ENCODE results near the gene UBTD2. TPM values are rescaled to one million over a fixed set of nuclear protein-coding genes. Genes with fewer than 3 reads are reported as not detected.

The UBTD2 gene
- total and polyA plus RNA-seq, 2 of the 4 experiments (the other 2 are of a cell fraction), result 11.2 to 20.6 TPM

DNA sequence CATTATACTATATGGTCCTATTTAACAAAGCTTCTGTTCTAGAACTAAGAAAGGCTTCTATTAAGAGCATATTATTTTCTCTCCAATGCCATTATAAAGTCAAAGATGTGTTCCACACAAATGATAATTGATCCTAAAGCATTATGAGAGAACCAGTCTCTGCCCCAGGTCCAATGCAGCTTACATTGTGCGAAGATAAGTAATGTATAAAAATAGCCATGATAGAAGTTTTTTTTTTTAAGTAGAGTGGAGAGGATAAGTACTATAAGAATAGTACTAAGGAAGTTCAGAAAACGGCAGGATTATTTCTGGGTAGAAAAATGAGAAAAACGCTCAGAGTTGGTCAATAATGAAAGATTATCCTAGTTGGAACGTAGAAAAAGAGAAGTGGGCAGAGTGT is 15.6 kb downstream of the UBTD2 start:
- H2AK5ac ChIP-seq (ENCODE audit: low read depth, low read length), result no peak overlapping the region
- H2BK20ac ChIP-seq (ENCODE audit: low read depth, low read length), result no peak overlapping the region
- H3K4ac ChIP-seq (ENCODE audit: low read depth, low read length), result no peak overlapping the region
- H3K18ac ChIP-seq (ENCODE audit: low read depth, low read length), result no peak overlapping the region
- ChIA-PET POLR2A (ENCODE audit: unreplicated experiment) (no interaction called here), CTCF (interaction anchor here (1.7 kb wide), 1 partner anchor 25 kb away, joined by 3 read pairs; no protein-coding TSS in a partner anchor)
- H3K14ac ChIP-seq (replicated peaks; ENCODE audit: low read depth, low read length), result no peak overlapping the region
- H2BK120ac ChIP-seq (ENCODE audit: low read depth, low read length), result no peak overlapping the region
- no peak overlapping the region for H3K4me2 ChIP-seq (ENCODE audit: low read depth, low read length)
- H2BK15ac ChIP-seq (ENCODE audit: low read depth, low read length), result no peak overlapping the region
- H2AFZ ChIP-seq (replicated peaks; ENCODE audit: low read length, poor library complexity), result no peak overlapping the region
- H3K9ac ChIP-seq (ENCODE audit: low read depth, low read length), result no peak overlapping the region
- 79% methylated on average over 2 of the region's 4 CpGs; no CpG with 5 or more reads in 1 of the 2 experiments for WGBS, 2 experiments (ENCODE audit: extremely low coverage in 2 of 2, insufficient read length in 1 of 2)
- H4K20me1 ChIP-seq (ENCODE audit: insufficient read depth, low read length), result peaks cover 56% of the 10 kb centered on the region
- H3K9me3 ChIP-seq (ENCODE audit: control insufficient read depth, insufficient read depth, low read length), result no peaks in the 10 kb centered on the region
- intact Hi-C loops (cut with micrococcal nuclease), result no loop called here
- no TSS peak for BruUV-seq (replicated peaks)
- peaks cover 22 to 48% of the 10 kb centered on the region in 2 experiments for H3K79me1 ChIP-seq (ENCODE audit: low read depth in 1 of 2, low read length in 2 of 2)
- TF ChIP-seq, protein P1, sequence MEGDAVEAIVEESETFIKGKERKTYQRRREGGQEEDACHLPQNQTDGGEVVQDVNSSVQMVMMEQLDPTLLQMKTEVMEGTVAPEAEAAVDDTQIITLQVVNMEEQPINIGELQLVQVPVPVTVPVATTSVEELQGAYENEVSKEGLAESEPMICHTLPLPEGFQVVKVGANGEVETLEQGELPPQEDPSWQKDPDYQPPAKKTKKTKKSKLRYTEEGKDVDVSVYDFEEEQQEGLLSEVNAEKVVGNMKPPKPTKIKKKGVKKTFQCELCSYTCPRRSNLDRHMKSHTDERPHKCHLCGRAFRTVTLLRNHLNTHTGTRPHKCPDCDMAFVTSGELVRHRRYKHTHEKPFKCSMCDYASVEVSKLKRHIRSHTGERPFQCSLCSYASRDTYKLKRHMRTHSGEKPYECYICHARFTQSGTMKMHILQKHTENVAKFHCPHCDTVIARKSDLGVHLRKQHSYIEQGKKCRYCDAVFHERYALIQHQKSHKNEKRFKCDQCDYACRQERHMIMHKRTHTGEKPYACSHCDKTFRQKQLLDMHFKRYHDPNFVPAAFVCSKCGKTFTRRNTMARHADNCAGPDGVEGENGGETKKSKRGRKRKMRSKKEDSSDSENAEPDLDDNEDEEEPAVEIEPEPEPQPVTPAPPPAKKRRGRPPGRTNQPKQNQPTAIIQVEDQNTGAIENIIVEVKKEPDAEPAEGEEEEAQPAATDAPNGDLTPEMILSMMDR (conservative IDR thresholded peaks at IDR 0.05; ENCODE audit: low read depth, low read length), result no peak
- TF ChIP-seq RFX5 (IDR thresholded peaks at IDR 0.05; ENCODE audit: low read depth, low read length) (no peak), CHD1 (IDR thresholded peaks at IDR 0.05; ENCODE audit: low read depth, low read length) (no peak), RAD21 (IDR thresholded peaks at IDR 0.05; ENCODE audit: low read length) (no peak), CEBPB (IDR thresholded peaks at IDR 0.05; ENCODE audit: low read depth, low read length) (no peak)
- TF ChIP-seq, protein P2, sequence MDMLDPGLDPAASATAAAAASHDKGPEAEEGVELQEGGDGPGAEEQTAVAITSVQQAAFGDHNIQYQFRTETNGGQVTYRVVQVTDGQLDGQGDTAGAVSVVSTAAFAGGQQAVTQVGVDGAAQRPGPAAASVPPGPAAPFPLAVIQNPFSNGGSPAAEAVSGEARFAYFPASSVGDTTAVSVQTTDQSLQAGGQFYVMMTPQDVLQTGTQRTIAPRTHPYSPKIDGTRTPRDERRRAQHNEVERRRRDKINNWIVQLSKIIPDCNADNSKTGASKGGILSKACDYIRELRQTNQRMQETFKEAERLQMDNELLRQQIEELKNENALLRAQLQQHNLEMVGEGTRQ (IDR thresholded peaks at IDR 0.05; ENCODE audit: low read depth, low read length), result no peak
- H4K8ac ChIP-seq (ENCODE audit: low read depth in 2 of 2, low read length in 2 of 2), result no peak overlapping the region
- no peaks in the 10 kb centered on the region for H3K27me3 ChIP-seq (ENCODE audit: control insufficient read depth, insufficient read depth, low read length)
- no peak overlapping the region for H4K5ac ChIP-seq (ENCODE audit: low read depth, low read length)
- no peak overlapping the region for H4K91ac ChIP-seq (ENCODE audit: insufficient read depth, low read depth, low read length)
- no peak overlapping the region for H2BK5ac ChIP-seq (ENCODE audit: low read depth, low read length, poor library complexity, severe bottlenecking)
- ATAC-seq (ENCODE audit: low read depth) (no peak), DNase-seq (no peak)
- dilution Hi-C loops (cut with HindIII; ENCODE audit: low sequenced_read_pairs, unreplicated experiment), result no loop called here
- no peak overlapping the region for H3K27ac ChIP-seq (ENCODE audit: insufficient read depth, low read length)
- no peak overlapping the region for H3K4me3 ChIP-seq (ENCODE audit: insufficient read depth, low read depth, low read length)
- peaks cover 8% of the 10 kb centered on the region for H3K9me1 ChIP-seq (ENCODE audit: insufficient read depth, low read length)
- peaks cover under 1% of the 10 kb centered on the region; the same call in 1 of the 2 replicates for H3K36me3 ChIP-seq (ENCODE audit: control insufficient read depth, insufficient read depth, low read length)
- H3K56ac ChIP-seq (ENCODE audit: extremely low read depth, insufficient read depth, low read length), result no peak overlapping the region
- H2AK9ac ChIP-seq (replicated peaks; ENCODE audit: low read depth, low read length, poor library complexity), result no peak overlapping the region
- in situ Hi-C loops (cut with MboI; ENCODE audit: low sequenced_read_pairs), result no loop called here
- H3K23ac ChIP-seq (ENCODE audit: low read depth, low read length), result no peak overlapping the region
- H3K4me1 ChIP-seq (ENCODE audit: control insufficient read depth, insufficient read depth, low read length), result peaks cover 7% of the 10 kb centered on the region
